ENCODE results near the gene DNAI4. TPM values are rescaled to one million over a fixed set of nuclear protein-coding genes. Genes with fewer than 3 reads are reported as not detected.

DNAI4 gene
- total and polyA plus RNA-seq, 9 of the 15 experiments (the other 6 are each of a cell fraction or from before 2014, with no cell fraction given): 0.57 to 4.8 (median 2.6) TPM; not detected in 1

- TF ChIP-seq CTCF (IDR thresholded peaks at IDR 0.05 in 2 of 3, conservative IDR thresholded peaks at IDR 0.05 in 1 of 3; ENCODE audit: insufficient read depth in 2 of 3, low read depth in 1 of 3, low read length in 3 of 3): peak; percentile 6 to 37 (median 10); a peak in 3 of 6 replicates
- TF ChIP-seq PRDM10 (IDR thresholded peaks at IDR 0.05; ENCODE audit: partially characterized antibody): peak; percentile 55
- TF ChIP-seq SIN3A (IDR thresholded peaks at IDR 0.05; ENCODE audit: borderline replicate concordance in 2 of 2, control insufficient read depth in 1 of 2, low read depth in 2 of 2, low read length in 2 of 2): peak; percentile 13 to 95; a peak in 3 of 4 replicates
- no peak for TF ChIP-seq STAT6 (CRISPR knock-in tag; IDR thresholded peaks at IDR 0.05)
- 0 out of 2 replicates have a peak, but pooled peaks have one; percentile 10 for TF ChIP-seq RREB1 (CRISPR knock-in tag; IDR thresholded peaks at IDR 0.05)
Observed at GRCh38 chr1:66924756-66925557, at the start of gene DNAI4, which contains the start of gene MIER1 (continued).
